DMS53 (cell line): ENCODE results near the gene OR2T2.
A peak's percentile ranks its signal among the peaks of the same experiment; 100 is the strongest.
"Not testable (repeated sequence)": the region's sequence is repeated elsewhere in the genome, so short reads cannot be mapped to it uniquely, and the experiment has no call there.

Experiments used
- DNase-seq: peaks from one replicate; lab custom pipeline; 2025; lab: John Stamatoyannopoulos, UW

Gene OR2T2

GRCh38 chr1:248445399-248445798 is at the start of gene OR2T2:
TSS of gene OR2T2 (plus strand) at chr1:248445637. CDS start at chr1:248452798, 7,161 bp downstream.
- DNase-seq = not testable (repeated sequence)

GRCh38 chr1:248402748-248403147 is 42.7 kb upstream of the OR2T2 start, which contains the start of gene OR2T1:
TSS of gene OR2T1 (plus strand) at chr1:248403048. CDS start at chr1:248406148, 3,100 bp downstream.
- DNase-seq = no peak

DNA sequence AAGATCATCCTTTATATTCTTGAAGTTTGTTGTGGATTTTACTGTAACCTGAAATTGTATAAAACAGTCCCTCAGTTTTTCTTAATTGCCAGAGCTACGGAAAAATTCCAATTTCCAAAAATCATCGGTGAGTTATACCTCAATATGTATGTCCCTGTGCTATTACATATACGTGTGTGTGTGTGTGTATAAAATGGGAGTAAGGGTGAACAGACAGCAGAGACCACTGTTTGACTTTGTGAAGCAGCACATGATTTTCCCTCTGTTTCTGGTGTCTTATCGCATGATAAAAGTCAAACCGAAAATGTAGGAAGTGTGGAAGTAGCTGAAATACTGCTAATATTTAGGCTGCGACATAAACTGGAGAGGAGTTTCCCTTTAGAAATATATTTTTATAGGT is 41.4 kb upstream of the OR2T2 start:
- DNase-seq = peak; percentile 52

- DNase-seq = no peak
Measured at GRCh38 chr1:248406721-248407692, 38.4 kb upstream of the OR2T2 start.

DNA sequence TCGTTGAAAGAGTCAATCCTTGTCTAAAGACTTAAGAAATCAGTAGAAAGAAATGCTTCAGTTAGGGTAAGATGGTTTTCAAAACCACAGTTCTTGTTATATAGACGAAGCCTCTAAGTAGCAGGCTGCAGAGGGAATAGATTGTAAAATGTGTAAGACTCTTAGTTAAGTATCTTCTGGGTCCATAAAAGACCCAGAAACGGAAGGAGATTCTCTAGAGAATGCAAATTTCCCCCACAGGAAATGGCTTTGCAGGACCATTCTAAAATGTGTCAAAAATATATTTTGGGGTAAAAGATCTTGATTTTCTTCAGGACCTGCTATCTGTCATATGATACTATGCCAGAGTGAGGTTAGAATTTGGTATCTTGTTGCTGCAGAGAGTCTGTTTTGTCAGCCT is 29.2 kb upstream of the OR2T2 start:
- DNase-seq = no peak

- no peak for DNase-seq
Measured at GRCh38 chr1:248417854-248418253, 27.6 kb upstream of the OR2T2 start.

- peak; percentile 23 for DNase-seq
Measured at GRCh38 chr1:248421384-248421783, 24.1 kb upstream of the OR2T2 start.

GRCh38 chr1:248427526-248428191 is 17.8 kb upstream of the OR2T2 start:
- DNase-seq = not testable (repeated sequence)

DNA sequence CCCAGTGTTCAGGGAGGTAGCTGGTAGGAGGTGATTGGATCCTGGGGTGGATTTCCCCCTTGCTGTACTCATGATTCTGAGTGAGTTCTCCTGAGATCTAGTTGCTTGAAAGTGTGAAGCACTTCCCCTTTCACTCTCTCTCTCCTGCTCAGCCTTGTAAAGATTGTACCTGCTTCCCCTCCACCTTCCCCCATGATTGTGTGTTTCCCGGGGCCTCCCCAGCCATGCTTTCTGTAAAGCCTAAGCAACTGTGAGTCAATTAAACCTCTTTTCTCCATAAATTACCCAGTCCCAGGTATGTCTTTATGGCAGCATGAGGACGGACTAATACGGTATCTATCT is 17.3 kb upstream of the OR2T2 start:
- DNase-seq = not testable (repeated sequence)

- not testable (repeated sequence) for DNase-seq
Measured at GRCh38 chr1:248431683-248432082, 13.8 kb upstream of the OR2T2 start.

GRCh38 chr1:248432201-248432600 is 13.2 kb upstream of the OR2T2 start:
- DNase-seq = not testable (repeated sequence)

GRCh38 chr1:248433811-248434415 is 11.5 kb upstream of the OR2T2 start:
- not testable (repeated sequence) for DNase-seq

DNA sequence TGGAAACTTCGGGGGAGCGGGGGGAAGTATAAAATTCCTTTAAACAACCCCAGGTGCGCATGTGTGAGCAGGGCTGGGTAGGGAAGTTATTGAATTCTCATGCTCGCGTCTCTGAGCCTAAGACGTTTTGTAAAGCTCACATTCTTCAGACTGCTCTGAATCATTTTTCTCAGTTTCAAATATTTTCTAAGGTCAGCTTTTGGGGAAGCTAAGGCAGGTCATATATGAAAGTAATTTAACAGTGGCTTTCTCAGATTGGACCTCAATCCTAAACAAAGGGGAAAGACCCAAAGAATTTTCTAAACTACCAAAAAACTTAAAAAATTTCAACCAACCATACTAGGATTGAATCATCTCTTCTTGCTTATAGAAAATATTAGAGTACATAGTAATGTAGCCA is 10.5 kb upstream of the OR2T2 start:
- DNase-seq = not testable (repeated sequence)

DNA sequence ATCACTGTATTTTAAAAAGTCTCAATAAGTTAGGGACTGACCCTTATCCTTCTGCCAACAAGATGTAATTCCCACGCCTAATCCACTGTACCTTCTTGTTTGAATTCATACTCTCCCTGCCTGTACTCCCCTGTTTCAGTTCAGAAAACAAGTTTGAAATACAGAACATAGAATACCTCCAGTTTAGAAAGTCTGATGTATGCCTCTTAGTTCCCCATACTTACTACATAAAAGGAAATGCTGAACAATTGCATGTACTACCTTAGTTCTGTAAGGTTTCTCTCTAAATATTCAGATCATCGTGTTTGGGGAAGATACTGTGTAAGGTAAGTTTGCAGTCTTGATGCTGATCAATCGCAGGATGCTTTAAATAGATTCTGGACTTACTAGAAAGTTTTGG is 9.1 kb upstream of the OR2T2 start:
- DNase-seq = not testable (repeated sequence)

- not testable (repeated sequence) for DNase-seq
Measured at GRCh38 chr1:248438668-248439067, 6.8 kb upstream of the OR2T2 start.

GRCh38 chr1:248439283-248439682 is 6.2 kb upstream of the OR2T2 start:
- DNase-seq = not testable (repeated sequence)

- DNase-seq = not testable (repeated sequence)
Measured at GRCh38 chr1:248442500-248443277, 2.7 kb upstream of the OR2T2 start.

- not testable (repeated sequence) for DNase-seq
Measured at GRCh38 chr1:248444603-248445002, 834 bp upstream of the OR2T2 start.

- not testable (repeated sequence) for DNase-seq
Measured at GRCh38 chr1:248448409-248449074, 3.1 kb downstream of the OR2T2 start.

DNA sequence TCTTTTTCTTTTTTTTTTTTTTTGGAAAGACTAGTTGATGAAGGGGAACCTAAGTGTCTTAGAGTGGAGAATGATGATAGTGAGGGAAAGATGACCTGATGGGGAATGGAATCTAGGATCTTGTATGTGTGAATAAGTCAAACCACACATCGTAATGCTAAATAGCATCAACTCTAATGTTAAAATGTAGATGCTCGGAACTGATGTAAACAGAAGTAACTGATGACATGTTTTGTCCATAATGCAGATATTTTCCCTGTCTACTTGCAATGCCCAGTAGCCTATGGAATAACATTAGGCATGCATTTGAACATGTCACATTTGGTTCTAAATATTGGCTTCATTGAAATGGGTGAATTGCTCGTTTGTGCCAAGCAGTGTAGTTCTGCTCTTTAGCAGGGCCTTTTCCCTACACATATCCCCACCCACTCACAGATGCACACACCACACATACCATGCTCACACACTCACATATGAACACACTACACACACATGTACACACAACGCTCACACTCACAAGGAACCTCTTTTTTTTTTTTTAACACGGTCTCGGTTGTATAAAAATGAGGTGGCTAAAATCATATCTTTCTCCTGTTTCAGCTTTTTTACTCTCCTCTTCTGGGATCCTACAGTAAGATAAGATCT is 4.5 kb downstream of the OR2T2 start:
- not testable (repeated sequence) for DNase-seq
